Ovary (tissue), 9 donors: Measurements from ENCODE around the gene LRRK2. TPM values are rescaled to one million over a fixed set of nuclear protein-coding genes. Genes with fewer than 3 reads are reported as not detected.

Experiments
- DNase-seq, 5 donors: peaks; one replicate each; pipeline ENCODE4 v3.0.0-alpha.2; 2019 to 2020
- H3K27ac ChIP-seq, 2 donors: fragments of 200-600 bp; one replicate each; pipeline versions ENCODE4 v1.5.1 to v1.8.0; 2019 to 2022
- H3K27me3 ChIP-seq: fragments of 200-600 bp; one replicate; pipeline ENCODE4 v1.8.0; 2022
- H3K36me3 ChIP-seq: fragments of 200-600 bp; sonication (generic); one replicate; pipeline ENCODE4 v1.5.1; 2019
- H3K4me1 ChIP-seq: one replicate; pipeline ENCODE4 v1.8.1; 2013; ENCODE audit warnings: mild to moderate bottlenecking, moderate library complexity; ENCODE audit not compliant: insufficient read depth
- H3K4me3 ChIP-seq: fragments of 200-600 bp; sonication (generic); one replicate; pipeline ENCODE4 v1.5.1; 2017
- H3K9me3 ChIP-seq, 2 donors: fragments of 200-600 bp in 1 of 2; sonication (generic) in 1 of 2; one replicate each; pipeline versions ENCODE4 v1.5.1 to v1.8.1; 2013 to 2019; ENCODE audit warnings: mild to moderate bottlenecking in 1 of 2, moderate library complexity in 1 of 2
- EP300 ChIP-seq: sonication (generic); formaldehyde crosslinking; IDR thresholded peaks from one replicate; pipeline ENCODE4 v1.6.1; 2017; ENCODE audit warnings: antibody characterized with exemption
- POLR2A ChIP-seq: fragments of 450-650 bp; IDR thresholded peaks from one replicate; pipeline ENCODE4 v1.6.1; 2017; ENCODE audit warnings: antibody characterized with exemption, mild to moderate bottlenecking, moderate library complexity
- WGBS, 3 donors: extraction: QIAGEN DNeasy Blood & Tissue Kit in 1 of 3; methylation state at CpG; one replicate each; pipeline versions ENCODE4 v1.1.5 to v1.1.7; 2013 to 2017; 5-methylcytosine and 5-hydroxymethylcytosine counted together
- intact Hi-C, 4 donors: fragments of 100-400 bp; cut with DNase I; formaldehyde crosslinking; loops; one replicate each; pipeline versions ENCODE4 v1.11.0 to v1.15.1; 2022 to 2023
- polyA plus RNA-seq, 2 donors: library from polyadenylated mRNA; stranded (reverse); fragments of 200-250 nt in 1 of 2; fragments of 350-450 nt in 1 of 2; fragmentation: Illumina TruSeq in 1 of 2; extraction: RNeasy Lipid Tissue Mini Kit (QIAGEN cat#74804) in 1 of 2; gene quantifications; one replicate each; pipeline ENCODE4 v1.2.3, GENCODE V29; 2013 to 2014
- total RNA-seq, 7 donors: library from RNA; depleted of rRNA in 2 of 7; stranded (reverse); fragments of >200 nt in 2 of 7; fragmentation: NEBNext Ultra II Directional in 3 of 7; extraction: Animal tissue kit (Norgen Biotek cat#: 25700) in 3 of 7; gene quantifications; one replicate each; pipeline versions ENCODE4 v1.1.0 to v1.2.4, GENCODE V29; 2016 to 2023
- TF ChIP-seq, protein P1 (sequence below), 3 donors: fragments of 450-650 bp in 2 of 3; fragments of 200-600 bp in 1 of 3; IDR thresholded peaks; one replicate each; pipeline versions ENCODE4 v1.5.1 to v1.8.0; 2016 to 2022; ENCODE audit warnings: antibody characterized with exemption in 3 of 3, mild to moderate bottlenecking in 1 of 3
- donor health status: DM: no; HTN: no; CAD: no; lungs with moderate emphysema.
- donor health status: DM: no; HTN: no; CAD: no.
- donor health status: Bipolar disorder and iron deficiency.
- donor health status: DM: yes; HTN: yes; CAD: no.
- donor health status: DM: no; HTN: no; CAD: no.
- donor health status: DM: yes; HTN: yes; CAD: no.

The LRRK2 gene
- total and polyA plus RNA-seq, 9 donors = 8.1 to 19.7 (median 12.6) TPM

DNA sequence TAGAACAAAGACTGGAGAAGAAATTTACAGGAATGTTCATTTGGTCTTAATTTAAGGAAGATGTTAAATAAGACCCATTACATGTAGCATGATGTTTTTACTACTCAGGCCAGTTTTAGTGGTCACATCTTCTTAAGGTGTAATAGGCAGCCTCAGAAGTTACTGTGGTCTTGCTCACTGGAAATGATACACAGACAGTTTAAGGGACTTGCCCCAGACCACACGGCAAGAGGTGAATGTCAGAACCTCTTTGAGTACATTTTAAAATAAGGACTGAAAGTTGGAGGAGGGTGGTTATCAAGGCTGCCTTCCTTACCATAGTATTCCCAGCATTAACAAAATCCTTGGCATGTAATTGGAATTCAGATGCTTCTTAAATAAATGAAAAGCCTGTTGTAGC is 37.9 kb downstream of the LRRK2 start:
- Histone ChIP-seq H3K9me3 (peaks cover 0 to 3% of the 10 kb centered on the region in 2 donors), H3K4me1 (no peaks in the 10 kb centered on the region), H3K27ac (no peak overlapping the region), H3K27me3 (no peaks in the 10 kb centered on the region), H3K36me3 (no peaks in the 10 kb centered on the region), H3K4me3 (no peak overlapping the region)
- WGBS, 3 donors = 32 to 48% (median 38%) methylated on average over 1 of the region's 1 CpG
- intact Hi-C loops = no loop called here
- no peak for TF ChIP-seq EP300
- TF ChIP-seq POLR2A = no peak
- TF ChIP-seq, protein P1, sequence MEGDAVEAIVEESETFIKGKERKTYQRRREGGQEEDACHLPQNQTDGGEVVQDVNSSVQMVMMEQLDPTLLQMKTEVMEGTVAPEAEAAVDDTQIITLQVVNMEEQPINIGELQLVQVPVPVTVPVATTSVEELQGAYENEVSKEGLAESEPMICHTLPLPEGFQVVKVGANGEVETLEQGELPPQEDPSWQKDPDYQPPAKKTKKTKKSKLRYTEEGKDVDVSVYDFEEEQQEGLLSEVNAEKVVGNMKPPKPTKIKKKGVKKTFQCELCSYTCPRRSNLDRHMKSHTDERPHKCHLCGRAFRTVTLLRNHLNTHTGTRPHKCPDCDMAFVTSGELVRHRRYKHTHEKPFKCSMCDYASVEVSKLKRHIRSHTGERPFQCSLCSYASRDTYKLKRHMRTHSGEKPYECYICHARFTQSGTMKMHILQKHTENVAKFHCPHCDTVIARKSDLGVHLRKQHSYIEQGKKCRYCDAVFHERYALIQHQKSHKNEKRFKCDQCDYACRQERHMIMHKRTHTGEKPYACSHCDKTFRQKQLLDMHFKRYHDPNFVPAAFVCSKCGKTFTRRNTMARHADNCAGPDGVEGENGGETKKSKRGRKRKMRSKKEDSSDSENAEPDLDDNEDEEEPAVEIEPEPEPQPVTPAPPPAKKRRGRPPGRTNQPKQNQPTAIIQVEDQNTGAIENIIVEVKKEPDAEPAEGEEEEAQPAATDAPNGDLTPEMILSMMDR (IDR thresholded peaks at IDR 0.05) = no peak
- DNase-seq = no peak

DNA sequence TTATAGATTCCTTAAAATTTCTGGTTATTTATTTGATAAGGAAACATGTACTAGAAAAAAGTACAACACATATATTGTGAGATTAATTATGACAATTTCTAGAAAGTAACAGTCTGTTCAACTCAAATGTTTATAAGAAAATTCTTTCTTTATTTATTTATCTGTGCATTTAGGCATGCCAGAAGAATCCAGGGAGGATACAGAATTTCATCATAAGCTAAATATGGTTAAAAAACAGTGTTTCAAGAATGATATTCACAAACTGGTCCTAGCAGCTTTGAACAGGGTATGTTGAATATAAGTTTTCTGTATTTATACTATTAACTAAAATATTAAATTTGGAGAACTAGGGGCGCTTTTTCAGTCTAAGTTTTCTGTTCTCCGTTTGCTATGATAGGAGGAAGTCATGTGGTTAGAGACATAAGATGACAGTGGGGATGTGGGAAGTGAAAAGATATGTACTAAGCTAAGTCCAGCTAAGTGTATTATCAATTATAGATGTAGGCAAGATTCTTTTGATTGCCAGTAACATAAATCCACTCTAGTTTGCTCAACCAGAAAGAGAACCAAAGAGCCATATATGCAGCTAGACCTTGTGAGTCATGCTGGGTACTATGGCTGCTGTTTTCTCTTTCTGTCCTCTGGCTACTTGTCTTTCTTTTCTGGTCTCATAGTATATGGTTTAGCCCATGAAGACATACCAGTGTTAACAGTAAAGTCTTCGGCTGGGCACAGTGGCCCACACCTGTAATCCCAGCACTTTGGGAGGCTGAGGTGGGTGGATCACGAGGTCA is 39.0 kb downstream of the LRRK2 start:
- Histone ChIP-seq H3K36me3 (no peaks in the 10 kb centered on the region), H3K4me1 (no peaks in the 10 kb centered on the region), H3K4me3 (no peak overlapping the region), H3K9me3 (peaks cover 0 to 3% of the 10 kb centered on the region in 2 donors), H3K27me3 (no peaks in the 10 kb centered on the region), H3K27ac (no peak overlapping the region)
- TF ChIP-seq EP300 = no peak
- TF ChIP-seq, protein P1 (IDR thresholded peaks at IDR 0.05) = no peak
- TF ChIP-seq POLR2A = no peak
- no peak for DNase-seq
- intact Hi-C loops = no loop called here
- WGBS, 3 donors = 58 to 73% (median 68%) methylated on average over 4 of the region's 4 CpGs

DNA sequence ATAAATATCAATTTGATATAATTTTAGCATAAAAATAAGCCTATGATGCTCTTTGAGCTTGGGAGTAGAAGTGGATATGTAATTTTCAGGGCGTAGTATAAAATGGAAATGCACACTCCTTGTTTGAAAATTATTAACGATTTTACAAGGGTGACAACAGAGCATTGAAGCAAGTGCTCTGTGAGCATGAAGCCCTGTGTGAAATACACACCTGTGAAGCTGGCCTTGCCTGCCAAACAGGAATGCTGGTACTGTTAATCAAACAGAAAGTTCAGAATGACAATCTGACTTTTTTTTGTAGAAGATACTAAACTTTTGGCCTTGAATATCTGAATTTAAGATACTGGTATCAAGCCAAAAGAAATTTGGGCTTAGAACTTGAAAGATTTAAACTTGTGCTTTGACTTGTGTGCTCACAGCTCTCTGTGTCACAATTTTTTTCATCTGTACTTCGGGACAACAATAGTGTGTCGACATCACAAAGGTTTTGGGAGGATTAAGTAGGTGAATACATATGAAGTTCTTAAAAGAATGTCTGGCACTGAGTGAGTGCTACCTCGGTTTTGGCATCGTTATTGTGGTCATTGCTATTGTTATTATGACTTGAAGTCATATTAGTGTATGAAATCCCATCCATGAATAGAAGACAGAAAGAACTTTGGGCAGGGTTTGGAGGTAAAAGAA is 47.3 kb downstream of the LRRK2 start:
- DNase-seq = no peak
- H3K27ac ChIP-seq = no peak overlapping the region
- no peaks in the 10 kb centered on the region for H3K27me3 ChIP-seq
- no peaks in the 10 kb centered on the region for H3K36me3 ChIP-seq
- TF ChIP-seq POLR2A (no peak), EP300 (no peak)
- TF ChIP-seq, protein P1 (IDR thresholded peaks at IDR 0.05) = no peak
- intact Hi-C loops = no loop called here
- 77 to 82% (median 80%) methylated on average over 6 of the region's 6 CpGs for WGBS, 3 donors
- H3K9me3 ChIP-seq = no peaks in the 10 kb centered on the region
- no peak overlapping the region for H3K4me3 ChIP-seq
- no peaks in the 10 kb centered on the region for H3K4me1 ChIP-seq

DNA sequence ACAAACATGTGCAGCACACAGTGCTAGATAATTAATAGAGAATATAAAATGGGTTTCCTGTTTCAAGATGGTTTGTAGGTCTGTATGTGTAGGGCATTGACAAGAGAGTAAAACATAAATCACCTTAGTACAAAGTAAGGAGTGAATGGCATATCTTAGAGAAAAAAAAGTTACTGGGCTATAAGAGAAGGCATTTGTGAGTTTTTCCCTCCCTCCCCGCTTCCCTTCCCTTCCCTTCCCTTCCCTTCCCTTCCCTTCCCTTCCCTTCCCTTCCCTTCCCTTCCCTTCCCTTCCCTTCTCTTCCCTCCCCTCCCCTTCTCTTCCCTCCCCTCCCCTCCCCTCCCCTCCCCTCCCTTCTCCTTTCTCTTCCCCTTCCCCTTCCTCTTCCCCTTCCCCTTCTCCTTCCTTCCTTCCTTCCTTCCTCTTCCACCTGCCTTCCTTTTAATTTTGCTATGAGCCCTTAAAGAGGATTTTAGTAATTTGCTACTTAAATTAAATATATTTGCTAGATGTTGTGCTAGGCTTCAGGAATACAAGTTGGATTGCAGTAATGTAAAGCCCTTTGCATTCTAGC is 57.1 kb downstream of the LRRK2 start:
- DNase-seq = no peak
- no peaks in the 10 kb centered on the region for H3K27me3 ChIP-seq
- H3K36me3 ChIP-seq = no peaks in the 10 kb centered on the region
- H3K27ac ChIP-seq = no peak overlapping the region
- TF ChIP-seq POLR2A (no peak), EP300 (no peak)
- TF ChIP-seq, protein P1 (IDR thresholded peaks at IDR 0.05) = no peak
- H3K4me1 ChIP-seq = no peaks in the 10 kb centered on the region
- WGBS, 3 donors = 88 to 100% (median 92%) methylated on average over 1 of the region's 1 CpG
- H3K9me3 ChIP-seq = no peaks in the 10 kb centered on the region
- intact Hi-C loops = no loop called here
- no peak overlapping the region for H3K4me3 ChIP-seq
